Loucy (cell line): ENCODE measurements around the gene CACNA2D3.

ENCODE experiments used
- EZH2phosphoT487 ChIP-seq: fragments of 200-600 bp; IDR thresholded peaks from 2 replicates; pipeline ENCODE4 v1.6.1; 2018; ENCODE audit warnings: antibody characterized with exemption, mild to moderate bottlenecking, moderate library complexity, borderline replicate concordance
- TF ChIP-seq, protein P1 (sequence below): fragments of 200-600 bp; sonication (generic); conservative IDR thresholded peaks from 2 replicates; pipeline ENCODE4 v1.5.1; 2014; ENCODE audit warnings: mild to moderate bottlenecking, antibody characterized with exemption, low read length

DNA sequence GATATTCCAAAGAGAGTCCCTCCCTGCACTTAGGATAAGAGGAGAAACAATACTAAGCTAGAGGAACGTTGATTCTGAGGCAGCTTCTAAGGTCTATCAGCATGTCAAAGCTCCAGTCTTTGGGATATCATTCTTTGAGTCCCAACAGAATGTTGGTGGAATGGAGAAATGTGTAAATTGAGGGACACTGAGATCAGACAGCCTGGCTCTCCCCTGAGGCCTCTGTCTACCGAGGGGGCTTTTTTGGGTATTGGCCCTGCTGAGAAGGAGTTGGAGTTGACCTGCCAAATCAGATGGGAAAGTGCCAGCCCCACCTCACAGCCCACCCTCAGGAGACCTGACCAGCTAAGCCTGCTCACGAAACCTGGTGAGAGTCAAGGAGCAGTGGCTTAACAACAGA, 833.1 kb downstream of the CACNA2D3 start:
- TF ChIP-seq, protein P1, sequence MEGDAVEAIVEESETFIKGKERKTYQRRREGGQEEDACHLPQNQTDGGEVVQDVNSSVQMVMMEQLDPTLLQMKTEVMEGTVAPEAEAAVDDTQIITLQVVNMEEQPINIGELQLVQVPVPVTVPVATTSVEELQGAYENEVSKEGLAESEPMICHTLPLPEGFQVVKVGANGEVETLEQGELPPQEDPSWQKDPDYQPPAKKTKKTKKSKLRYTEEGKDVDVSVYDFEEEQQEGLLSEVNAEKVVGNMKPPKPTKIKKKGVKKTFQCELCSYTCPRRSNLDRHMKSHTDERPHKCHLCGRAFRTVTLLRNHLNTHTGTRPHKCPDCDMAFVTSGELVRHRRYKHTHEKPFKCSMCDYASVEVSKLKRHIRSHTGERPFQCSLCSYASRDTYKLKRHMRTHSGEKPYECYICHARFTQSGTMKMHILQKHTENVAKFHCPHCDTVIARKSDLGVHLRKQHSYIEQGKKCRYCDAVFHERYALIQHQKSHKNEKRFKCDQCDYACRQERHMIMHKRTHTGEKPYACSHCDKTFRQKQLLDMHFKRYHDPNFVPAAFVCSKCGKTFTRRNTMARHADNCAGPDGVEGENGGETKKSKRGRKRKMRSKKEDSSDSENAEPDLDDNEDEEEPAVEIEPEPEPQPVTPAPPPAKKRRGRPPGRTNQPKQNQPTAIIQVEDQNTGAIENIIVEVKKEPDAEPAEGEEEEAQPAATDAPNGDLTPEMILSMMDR = no peak
- no peak for TF ChIP-seq EZH2phosphoT487
